T-helper 2 cell (primary cell): ENCODE data around the gene SLC7A6.

Experiments used
- DNase-seq, 5 experiments: peaks; one replicate each; pipeline versions ENCODE4 v3.0.0 to v3.0.0-alpha.2; 2012 to 2022

SLC7A6 gene

GRCh38 chr16:68257906-68258800, 6.2 kb upstream of the SLC7A6 start:
- DNase-seq = no peak

DNA sequence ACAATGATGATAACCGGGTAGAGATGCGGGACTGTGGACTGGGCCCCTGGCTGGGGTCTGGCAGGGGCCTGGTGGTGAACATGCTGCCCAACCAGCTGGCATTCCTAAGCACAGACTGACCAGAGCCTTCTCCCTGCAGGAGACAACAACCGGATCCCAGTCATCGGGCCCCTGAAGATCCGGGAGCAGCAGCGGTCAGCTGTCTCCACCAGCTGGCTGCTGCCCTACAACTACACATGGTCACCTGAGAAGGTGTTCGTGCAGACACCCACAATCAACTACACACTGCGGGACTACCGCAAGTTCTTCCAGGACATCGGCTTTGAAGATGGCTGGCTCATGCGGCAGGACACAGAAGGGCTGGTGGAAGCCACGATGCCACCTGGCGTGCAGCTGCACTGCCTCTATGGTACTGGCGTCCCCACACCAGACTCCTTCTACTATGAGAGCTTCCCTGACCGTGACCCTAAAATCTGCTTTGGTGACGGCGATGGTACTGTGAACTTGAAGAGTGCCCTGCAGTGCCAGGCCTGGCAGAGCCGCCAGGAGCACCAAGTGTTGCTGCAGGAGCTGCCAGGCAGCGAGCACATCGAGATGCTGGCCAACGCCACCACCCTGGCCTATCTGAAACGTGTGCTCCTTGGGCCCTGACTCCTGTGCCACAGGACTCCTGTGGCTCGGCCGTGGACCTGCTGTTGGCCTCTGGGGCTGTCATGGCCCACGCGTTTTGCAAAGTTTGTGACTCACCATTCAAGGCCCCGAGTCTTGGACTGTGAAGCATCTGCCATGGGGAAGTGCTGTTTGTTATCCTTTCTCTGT, 5.1 kb upstream of the SLC7A6 start:
- DNase-seq = no peak

DNA sequence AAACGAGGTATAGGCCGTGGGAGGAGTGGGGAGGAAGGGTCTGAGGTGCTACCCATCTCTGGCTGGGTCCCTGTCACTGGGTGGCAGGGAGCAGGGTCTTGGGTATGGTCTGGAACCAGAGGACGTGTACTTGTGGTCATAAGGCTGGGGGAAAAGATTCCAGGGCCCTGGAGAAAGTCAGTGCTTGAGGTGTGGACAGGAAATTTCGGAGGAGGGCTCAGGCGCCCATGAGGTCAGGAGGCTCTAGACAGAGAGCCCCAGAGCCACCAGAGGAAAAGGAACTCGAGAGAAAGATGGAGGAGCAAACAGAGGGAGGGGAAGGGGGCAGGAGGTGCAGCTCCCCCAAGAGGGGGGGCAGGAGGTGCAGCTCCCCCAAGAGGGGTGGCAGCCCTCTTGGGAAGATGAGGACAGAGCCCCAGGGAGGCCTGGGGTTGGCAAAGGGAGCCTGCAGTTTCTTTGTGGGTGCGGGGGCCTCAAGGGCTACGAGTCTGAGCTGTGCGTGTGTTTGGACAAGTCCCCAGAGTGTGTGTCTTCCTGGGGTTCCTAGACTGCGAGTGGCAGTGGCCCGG, 683 bp upstream of the SLC7A6 start:
- no peak for DNase-seq

GRCh38 chr16:68265078-68265920, 973 bp downstream of the SLC7A6 start:
- DNase-seq = peak in 4 of 5 experiments; percentile 25 to 55 (median 42)

DNA sequence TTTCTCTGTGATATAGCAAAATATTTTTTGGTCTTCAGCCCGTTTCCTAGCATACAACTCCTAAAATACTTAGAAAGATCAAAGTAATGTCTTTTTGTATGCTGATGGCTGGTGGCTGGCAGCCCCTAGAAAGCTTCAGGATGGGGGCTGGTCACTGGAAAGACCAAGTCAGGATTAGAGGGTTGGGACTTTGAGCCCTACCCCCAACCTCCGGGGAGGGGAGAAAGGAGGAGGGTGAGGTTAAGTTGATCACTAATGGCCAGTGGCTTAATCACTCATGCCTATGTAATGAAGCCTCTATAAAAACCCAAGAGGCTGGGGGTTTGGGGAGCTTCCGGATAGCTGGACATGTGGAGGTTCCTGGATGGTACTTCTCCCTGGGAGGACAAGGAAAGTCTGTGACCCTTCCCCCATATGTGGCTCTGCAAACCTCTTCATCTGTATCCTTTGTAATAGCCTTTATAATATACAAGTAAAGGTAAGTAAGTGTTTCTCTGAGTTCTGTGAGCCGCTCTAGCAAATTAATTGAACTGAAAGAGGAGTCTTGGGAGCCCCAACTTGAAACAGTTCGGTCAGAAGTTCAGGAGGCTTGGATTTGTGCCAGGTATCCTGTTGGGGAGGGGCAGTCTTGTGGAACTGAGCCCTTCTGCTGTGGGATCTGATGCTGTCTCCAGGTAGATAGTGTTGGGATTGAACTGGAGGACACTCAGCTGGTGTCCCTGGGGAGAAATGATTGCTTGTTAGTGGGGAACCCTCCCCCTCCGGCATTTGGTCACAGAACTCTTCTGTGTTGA, 3.5 kb downstream of the SLC7A6 start:
- DNase-seq = no peak

- DNase-seq = no peak
These were observed 5.5 kb downstream of the SLC7A6 start for GRCh38 chr16:68269793-68270192.

DNA sequence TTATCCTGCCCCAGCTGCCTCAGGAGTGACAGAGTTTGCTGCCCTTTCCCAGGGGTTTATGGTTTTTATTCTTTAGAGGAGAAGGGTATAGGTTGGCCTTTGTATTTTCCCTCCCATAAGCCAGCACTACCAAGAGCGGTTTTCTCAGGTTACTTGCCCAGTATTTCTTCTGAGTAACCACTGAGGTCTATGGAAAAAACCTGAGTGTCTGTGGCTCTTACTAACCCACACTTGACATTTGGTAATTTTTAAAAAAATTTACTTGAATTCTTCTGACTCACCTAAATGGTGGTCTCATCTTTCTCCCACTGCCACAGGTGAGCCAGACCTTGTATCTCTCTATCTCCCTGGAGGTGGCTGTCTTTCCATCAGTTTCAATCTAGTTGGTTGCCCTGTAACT, 6.0 kb downstream of the SLC7A6 start:
- DNase-seq = peak in 1 of 5 experiments; percentile 24

DNA sequence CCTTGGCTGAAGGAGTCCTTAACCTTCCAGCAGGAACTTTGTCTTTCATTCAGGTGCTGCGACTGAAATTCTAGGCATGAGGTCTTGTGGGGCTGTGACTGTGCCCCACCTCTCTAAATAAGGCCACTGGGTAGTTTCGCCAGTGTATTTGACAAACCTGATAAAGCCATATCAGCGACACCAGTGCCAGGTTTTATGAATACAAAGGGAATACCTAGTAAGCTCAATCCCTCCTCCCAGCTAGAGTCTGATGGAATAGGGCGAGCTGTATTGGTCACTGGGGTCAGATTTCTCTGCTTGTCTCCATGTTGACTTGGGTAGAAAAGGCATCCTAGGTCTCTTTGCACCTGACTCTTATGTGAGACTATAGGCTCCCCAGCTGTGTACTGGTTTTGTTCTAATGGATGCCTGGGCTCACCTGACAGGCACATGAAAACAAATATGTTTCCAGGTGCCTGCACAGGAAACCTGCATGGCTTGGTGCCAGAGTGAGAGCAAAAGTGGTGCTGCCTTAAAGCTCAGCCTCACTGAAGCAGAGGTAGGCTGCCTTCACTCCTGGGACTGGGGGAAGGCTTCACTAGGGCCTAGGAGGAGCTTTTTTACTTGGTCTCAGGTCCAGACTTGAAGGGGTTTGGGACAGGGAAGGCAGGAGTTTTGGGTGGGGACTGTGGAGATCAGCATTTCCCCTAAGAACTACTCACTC, 8.3 kb downstream of the SLC7A6 start:
- DNase-seq = peak in 3 of 5 experiments; percentile 36 to 50 (median 41)

GRCh38 chr16:68273459-68273858, 9.1 kb downstream of the SLC7A6 start:
- no peak for DNase-seq

DNA sequence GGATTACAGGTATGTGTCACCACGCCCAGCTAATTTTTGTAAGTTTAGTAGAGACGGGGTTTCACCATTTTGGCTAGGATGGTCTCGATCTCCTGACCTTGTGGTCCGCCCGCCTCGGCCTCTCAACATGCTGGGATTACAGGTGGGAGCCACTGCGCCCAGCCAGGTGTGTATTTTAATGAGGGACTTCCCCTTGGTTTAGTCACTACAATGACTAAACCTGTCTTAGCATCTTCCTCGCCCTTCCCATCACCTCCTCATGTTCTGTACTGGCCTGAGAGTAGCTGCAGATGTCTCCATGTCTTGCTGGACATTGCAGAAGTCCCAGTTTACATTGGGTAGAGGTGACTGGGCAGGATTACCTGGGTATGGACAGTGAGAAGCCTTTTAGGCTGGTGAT, 9.6 kb downstream of the SLC7A6 start:
- DNase-seq = no peak

DNA sequence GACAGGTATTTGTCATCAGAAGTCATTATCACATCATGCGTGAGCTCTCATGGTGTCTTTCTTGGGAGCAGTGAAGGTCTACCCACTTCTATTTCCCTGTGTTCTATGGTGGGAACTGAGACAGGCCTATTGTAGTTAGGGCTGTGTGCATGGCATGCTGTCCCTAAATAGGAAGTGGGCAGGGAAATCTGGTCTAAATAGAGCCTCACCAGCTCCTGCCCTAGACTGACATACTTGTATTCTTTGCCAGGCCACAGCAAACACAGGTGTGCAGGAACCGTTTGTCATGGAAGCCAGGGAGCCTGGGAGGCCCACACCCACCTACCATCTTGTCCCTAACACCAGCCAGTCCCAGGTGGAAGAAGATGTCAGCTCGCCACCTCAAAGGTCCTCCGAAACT, 10.1 kb downstream of the SLC7A6 start:
- DNase-seq = no peak

DNA sequence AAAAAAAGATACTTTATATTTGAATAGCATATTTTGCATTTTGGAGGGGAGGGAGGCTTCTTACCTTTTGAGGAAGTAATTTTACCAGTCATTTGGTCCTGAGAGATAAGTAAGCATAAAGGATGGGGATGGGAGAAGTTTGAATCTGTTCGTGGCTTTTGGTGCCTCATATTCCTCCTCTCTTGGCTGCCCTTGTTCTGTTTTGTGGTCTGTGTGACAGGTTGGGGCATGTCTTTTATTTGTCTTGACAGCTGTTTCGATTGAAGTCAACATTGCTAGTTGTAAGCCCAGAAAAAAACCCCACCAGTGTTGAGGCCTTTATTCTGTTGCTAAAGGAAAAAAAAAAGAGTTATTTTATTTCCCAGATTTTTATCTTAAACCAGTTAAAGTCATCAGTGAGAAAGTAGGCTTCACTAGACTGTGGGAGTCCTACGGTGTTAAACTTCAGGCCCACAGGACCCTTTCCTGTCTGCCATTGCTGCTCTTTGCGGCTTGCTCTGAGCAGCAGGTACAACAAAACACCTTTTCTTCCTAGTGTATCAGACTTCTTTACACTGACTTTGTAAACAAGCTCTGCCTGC, 11.4 kb downstream of the SLC7A6 start:
- DNase-seq = peak in 3 of 5 experiments; percentile 39 to 84 (median 68)

DNA sequence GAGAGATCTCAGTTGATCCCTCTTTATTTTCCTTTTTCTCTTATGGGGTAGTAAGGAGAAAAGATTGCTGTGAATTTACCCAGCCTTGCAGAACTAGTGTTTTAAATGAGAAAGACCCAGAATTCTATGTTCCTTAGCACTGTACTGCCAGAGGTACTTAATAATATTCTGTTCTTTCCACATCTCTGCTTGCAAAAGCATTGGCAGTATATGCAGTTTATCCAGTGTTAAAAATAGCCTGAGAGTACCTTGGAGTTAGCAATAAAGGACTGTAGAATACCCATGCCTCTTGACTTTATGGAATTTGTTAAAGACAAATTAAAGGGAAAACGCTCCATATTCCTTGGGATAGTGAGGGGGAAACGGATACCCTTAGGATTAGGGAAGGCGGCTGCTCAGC, 11.9 kb downstream of the SLC7A6 start:
- DNase-seq = no peak

- no peak for DNase-seq
These were observed 15.6 kb downstream of the SLC7A6 start for GRCh38 chr16:68279726-68280558.

DNA sequence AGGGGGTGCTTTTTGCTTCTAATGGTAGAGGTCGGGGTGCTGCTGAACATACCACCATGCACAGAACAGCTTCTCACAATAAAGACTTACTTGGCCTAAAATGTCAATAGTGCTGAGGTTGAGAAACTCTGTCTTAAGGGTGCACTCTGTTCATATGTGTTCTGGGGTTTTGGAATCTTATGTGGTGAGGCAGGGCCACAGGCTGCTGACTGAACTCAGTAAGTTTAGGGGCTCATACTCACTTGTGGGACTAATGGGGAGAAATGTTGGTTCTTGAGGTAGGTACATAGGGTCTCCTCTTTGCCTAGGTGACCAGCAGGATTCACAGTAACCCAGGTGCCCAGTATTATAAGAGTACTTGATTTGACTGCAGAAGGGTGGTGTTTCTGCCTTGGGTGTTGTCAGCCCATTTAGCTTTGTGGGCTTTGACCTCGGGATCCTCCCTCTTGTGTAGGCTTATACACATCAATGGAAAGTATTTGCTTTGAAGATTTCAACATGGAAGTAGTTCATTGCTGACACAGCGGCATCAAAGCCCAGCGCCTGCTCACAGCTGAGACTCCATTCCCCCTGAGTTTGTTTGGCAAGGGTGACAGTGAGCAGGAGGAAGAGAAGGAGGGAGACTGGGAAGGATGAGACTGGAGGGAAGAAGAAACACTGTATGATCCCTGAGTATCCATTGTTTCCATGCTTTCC, 17.2 kb downstream of the SLC7A6 start:
- DNase-seq = no peak

- no peak for DNase-seq
These were observed 17.7 kb downstream of the SLC7A6 start for GRCh38 chr16:68282064-68282452.

GRCh38 chr16:68283346-68283745, 19.0 kb downstream of the SLC7A6 start:
- no peak for DNase-seq

DNA sequence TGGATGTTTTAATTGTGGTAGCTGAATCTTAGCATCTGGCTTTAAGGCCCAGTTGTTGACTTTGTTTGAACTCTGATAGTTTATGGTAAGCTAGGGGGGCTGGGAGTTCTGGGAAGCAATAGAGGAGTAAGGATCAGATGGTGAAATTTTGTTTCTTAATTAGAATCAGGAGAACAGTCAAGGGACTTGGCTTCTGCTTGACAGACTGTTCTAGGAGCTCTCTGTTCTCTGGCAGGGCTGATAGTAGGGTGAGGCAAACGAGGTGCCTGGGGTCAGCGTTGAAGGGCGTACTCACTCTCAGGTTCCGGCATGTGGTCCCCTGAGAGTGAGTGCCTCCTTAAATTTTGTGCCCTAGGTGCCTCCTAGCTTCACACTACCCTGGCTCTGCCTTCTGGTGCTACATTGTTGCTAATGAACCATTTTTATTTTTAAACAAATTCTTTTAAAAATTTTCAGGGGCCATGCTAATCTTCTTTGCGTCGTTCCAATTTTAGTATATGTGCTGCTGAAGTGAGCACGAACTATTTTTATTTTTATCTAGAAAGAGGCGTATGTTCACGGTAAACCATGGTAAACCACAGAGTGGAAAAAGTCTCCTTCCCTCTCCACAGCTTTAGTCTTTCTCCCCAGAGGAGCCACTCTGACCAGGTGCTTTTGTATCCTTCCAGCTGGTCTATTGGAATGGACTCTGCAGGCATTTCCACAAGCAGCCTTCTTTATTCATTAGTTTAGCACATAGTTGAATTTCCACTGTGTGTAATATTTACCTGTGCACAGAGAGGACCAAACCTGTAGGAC, 19.7 kb downstream of the SLC7A6 start:
- DNase-seq = peak in 1 of 5 experiments; percentile 41
